Activated gamma-delta T cell treated with anti-CD3 and anti-CD28 coated beads, Interleukin-2, amount 50 U/mL, for 16 hours (primary cell): ENCODE results near the gene LIPF.
"Not testable (repeated sequence)": the region's sequence is repeated elsewhere in the genome, so short reads cannot be mapped to it uniquely, and the experiment has no call there.

ENCODE experiments used
- DNase-seq: peaks from one replicate; pipeline ENCODE4 v3.0.0-alpha.2; 2020; ENCODE audit warnings: low read depth

The LIPF gene

GRCh38 chr10:88664142-88664541, at the start of gene LIPF:
Gene LIPF, plus strand, starts transcription at chr10:88664442. Its CDS starts 2,856 bp downstream, at chr10:88667298.
- DNase-seq = no peak

GRCh38 chr10:88616250-88616977, 47.8 kb upstream of the LIPF start:
- no peak for DNase-seq

GRCh38 chr10:88617772-88618300, 46.4 kb upstream of the LIPF start:
- DNase-seq = no peak

GRCh38 chr10:88618496-88618895, 45.7 kb upstream of the LIPF start:
- no peak for DNase-seq

GRCh38 chr10:88620441-88620840, 43.8 kb upstream of the LIPF start:
- no peak for DNase-seq

GRCh38 chr10:88623835-88624234, 40.4 kb upstream of the LIPF start:
- no peak for DNase-seq

- DNase-seq = no peak
These were observed 39.4 kb upstream of the LIPF start for GRCh38 chr10:88624840-88625239.

- DNase-seq = no peak
These were observed 24.1 kb upstream of the LIPF start for GRCh38 chr10:88640186-88640585.

- no peak for DNase-seq
These were observed 22.0 kb upstream of the LIPF start for GRCh38 chr10:88642209-88642608.

GRCh38 chr10:88642963-88643362, 21.3 kb upstream of the LIPF start:
- no peak for DNase-seq

GRCh38 chr10:88647061-88647615, 17.1 kb upstream of the LIPF start:
- no peak for DNase-seq

- DNase-seq = no peak
These were observed 13.1 kb upstream of the LIPF start for GRCh38 chr10:88651101-88651551.

GRCh38 chr10:88652616-88653015, 11.6 kb upstream of the LIPF start:
- no peak for DNase-seq

- DNase-seq = no peak
These were observed 6.3 kb upstream of the LIPF start for GRCh38 chr10:88657901-88658300.

GRCh38 chr10:88659725-88660597, 4.3 kb upstream of the LIPF start:
- DNase-seq = no peak

- no peak for DNase-seq
These were observed 3.7 kb upstream of the LIPF start for GRCh38 chr10:88660598-88660884.

- no peak for DNase-seq
These were observed 3.2 kb upstream of the LIPF start for GRCh38 chr10:88661018-88661417.

- no peak for DNase-seq
These were observed 2.7 kb upstream of the LIPF start for GRCh38 chr10:88661577-88661976.

GRCh38 chr10:88663153-88663552, 1.1 kb upstream of the LIPF start:
- DNase-seq = not testable (repeated sequence)

GRCh38 chr10:88668465-88668864, 4.2 kb downstream of the LIPF start:
- no peak for DNase-seq

GRCh38 chr10:88670497-88670896, 6.3 kb downstream of the LIPF start:
- no peak for DNase-seq

- no peak for DNase-seq
These were observed 7.8 kb downstream of the LIPF start for GRCh38 chr10:88672041-88672440.
